H1 (cell line): ENCODE data around the gene CHRNA4. TPM values are rescaled to one million over a fixed set of nuclear protein-coding genes. Genes with fewer than 3 reads are reported as not detected.
A peak's percentile ranks its signal among the peaks of the same experiment; 100 is the strongest.

Source experiments
- CTCF ChIA-PET: fragments of 300-600 bp; sonication (Branson Sonifier 250); formaldehyde crosslinking; loops from one replicate; lab custom pipeline; 2021; ENCODE audit not compliant: partially characterized antibody; lab: Charles Lee
- POLR2A ChIA-PET: fragments of 300-600 bp; sonication (Branson Sonifier 250); formaldehyde crosslinking; loops from one replicate; lab custom pipeline; 2021; ENCODE audit warnings: inconsistent platforms; ENCODE audit not compliant: partially characterized antibody; lab: Charles Lee
- DNase-seq, 2 experiments: peaks; one replicate each; pipeline versions ENCODE4 v3.0.0 to v3.0.0-alpha.2; 2010 to 2022; ENCODE audit warnings: low spot score in 2 of 2, low read depth in 1 of 2, mixed read lengths in 1 of 2
- FAIRE-seq: peaks from 2 replicates; lab custom pipeline; 2011; peaks lifted over from hg19 to GRCh38; lab: Jason Lieb, UNC
- H2AFZ ChIP-seq: 2 replicates; pipeline ENCODE4 v1.8.1; 2012; ENCODE audit warnings: low read length, inconsistent platforms
- H2AK5ac ChIP-seq: 2 replicates; pipeline ENCODE4 v1.6.1; 2013; ENCODE audit warnings: low read depth, low read length
- H2BK120ac ChIP-seq: replicated peaks from 2 replicates; pipeline ENCODE3; 2013; ENCODE audit warnings: low read depth, low read length, inconsistent platforms
- H2BK12ac ChIP-seq: 2 replicates; pipeline ENCODE4 v1.6.1; 2013; ENCODE audit warnings: low read depth, low read length
- H2BK15ac ChIP-seq: 2 replicates; pipeline ENCODE4 v1.6.1; 2013; ENCODE audit warnings: low read length
- H2BK20ac ChIP-seq: 2 replicates; pipeline ENCODE4 v1.6.1; 2013; ENCODE audit warnings: low read length
- H2BK5ac ChIP-seq: 2 replicates; pipeline ENCODE4 v1.6.1; 2013; ENCODE audit warnings: low read depth, low read length
- H3K14ac ChIP-seq: 2 replicates; pipeline ENCODE4 v1.6.1; 2013; ENCODE audit warnings: inconsistent platforms; ENCODE audit not compliant: insufficient read length
- H3K18ac ChIP-seq: 2 replicates; pipeline ENCODE4 v1.6.1; 2013; ENCODE audit warnings: low read length; ENCODE audit errors: extremely low read depth
- H3K23ac ChIP-seq: 2 replicates; pipeline ENCODE4 v1.6.1; 2013; ENCODE audit warnings: inconsistent platforms; ENCODE audit not compliant: insufficient read length
- H3K23me2 ChIP-seq: 2 replicates; pipeline ENCODE4 v1.6.1; 2013; ENCODE audit warnings: low read depth, low read length
- H3K27ac ChIP-seq: 2 replicates; pipeline ENCODE4 v1.6.1; 2011; ENCODE audit warnings: low read depth, low read length, inconsistent platforms
- H3K27me3 ChIP-seq, 4 experiments: replicated peaks in 1 of 4; 1 replicate in 1 of 4; 2 replicates in 3 of 4; pipeline versions ENCODE4 v1.6.1 to v1.8.1; 2011 to 2013; ENCODE audit warnings: low read length in 3 of 4, mild to moderate bottlenecking in 3 of 4, inconsistent platforms in 2 of 4, mixed read lengths in 2 of 4, moderate library complexity in 1 of 4; ENCODE audit not compliant: control insufficient read depth in 3 of 4, insufficient read depth in 3 of 4; ENCODE audit errors: extremely low read depth in 1 of 4
- H3K36me3 ChIP-seq, 4 experiments: 2 replicates each; pipeline versions ENCODE4 v1.6.1 to v1.8.1; 2011 to 2013; ENCODE audit warnings: mild to moderate bottlenecking in 4 of 4, low read length in 3 of 4, moderate library complexity in 2 of 4, control low read depth in 1 of 4, inconsistent platforms in 1 of 4; ENCODE audit not compliant: insufficient read depth in 4 of 4, control insufficient read depth in 2 of 4
- H3K4ac ChIP-seq: replicated peaks from 2 replicates; pipeline ENCODE3; 2013; ENCODE audit warnings: low read length, low read depth, mixed read lengths, inconsistent platforms; ENCODE audit not compliant: insufficient read length
- H3K4me1 ChIP-seq, 4 experiments: replicated peaks in 1 of 4; 1 replicate in 1 of 4; 2 replicates in 3 of 4; pipeline versions ENCODE4 v1.6.1 to v1.8.1; 2011 to 2013; ENCODE audit warnings: low read length in 3 of 4, inconsistent platforms in 2 of 4, mixed read lengths in 1 of 4; ENCODE audit not compliant: insufficient read depth in 4 of 4, control insufficient read depth in 3 of 4
- H3K4me2 ChIP-seq, 2 experiments: 2 replicates each; pipeline versions ENCODE4 v1.6.1 to v1.8.1; 2011 to 2013; ENCODE audit warnings: low read depth in 2 of 2, low read length in 2 of 2, control low read depth in 1 of 2, inconsistent platforms in 1 of 2, mild to moderate bottlenecking in 1 of 2; ENCODE audit not compliant: insufficient read depth in 1 of 2
- H3K4me3 ChIP-seq, 4 experiments: fragments of 200-600, 300-600 bp in 1 of 4; sonication (generic), shearing (Covaris generic), sonication (Bioruptor Twin) in 1 of 4; 2 replicates each; pipeline versions ENCODE4 v1.5.1 to v1.8.1; 2011 to 2016; ENCODE audit warnings: low read length in 4 of 4, low read depth in 3 of 4, control low read depth in 2 of 4, inconsistent platforms in 2 of 4, mild to moderate bottlenecking in 2 of 4, mixed read lengths in 1 of 4, moderate library complexity in 1 of 4; ENCODE audit not compliant: insufficient read depth in 2 of 4; ENCODE audit errors: extremely low read depth in 1 of 4
- H3K56ac ChIP-seq: replicated peaks from 2 replicates; pipeline ENCODE3; 2013; ENCODE audit warnings: low read depth, mild to moderate bottlenecking, mixed read lengths, low read length, inconsistent platforms; ENCODE audit not compliant: insufficient read length
- H3K79me1 ChIP-seq: 2 replicates; pipeline ENCODE4 v1.6.1; 2013; ENCODE audit warnings: low read depth, low read length, control low read depth
- H3K79me2 ChIP-seq, 2 experiments: 2 replicates each; pipeline versions ENCODE4 v1.6.1 to v1.8.1; 2012 to 2013; ENCODE audit warnings: low read length in 2 of 2, mild to moderate bottlenecking in 2 of 2, inconsistent platforms in 1 of 2; ENCODE audit not compliant: insufficient read depth in 2 of 2, control insufficient read depth in 1 of 2
- H3K9ac ChIP-seq, 4 experiments: replicated peaks in 1 of 4; 1 replicate in 1 of 4; 2 replicates in 3 of 4; pipeline versions ENCODE4 v1.6.1 to v1.8.1; 2011 to 2013; ENCODE audit warnings: low read depth in 3 of 4, low read length in 3 of 4, control low read depth in 2 of 4, mild to moderate bottlenecking in 2 of 4, moderate library complexity in 2 of 4, inconsistent platforms in 1 of 4; ENCODE audit errors: extremely low read depth in 1 of 4
- H3K9me3 ChIP-seq, 2 experiments: 2 replicates each; pipeline versions ENCODE4 v1.6.1 to v1.8.1; 2012 to 2013; ENCODE audit warnings: mild to moderate bottlenecking in 2 of 2, moderate library complexity in 2 of 2, control low read depth in 1 of 2, inconsistent platforms in 1 of 2, low read depth in 1 of 2, low read length in 1 of 2, mixed read lengths in 1 of 2; ENCODE audit not compliant: insufficient read depth in 2 of 2
- H4K20me1 ChIP-seq, 2 experiments: replicated peaks in 1 of 2; 2 replicates each; pipeline versions ENCODE3 to v1.8.1; 2011 to 2013; ENCODE audit warnings: inconsistent platforms in 2 of 2, low read length in 2 of 2, mild to moderate bottlenecking in 1 of 2; ENCODE audit not compliant: insufficient read depth in 2 of 2, control insufficient read depth in 1 of 2
- H4K5ac ChIP-seq: 2 replicates; pipeline ENCODE4 v1.6.1; 2013; ENCODE audit warnings: low read length, low read depth, mixed read lengths, inconsistent platforms; ENCODE audit not compliant: insufficient read length
- H4K8ac ChIP-seq: 2 replicates; pipeline ENCODE4 v1.8.0; 2013; ENCODE audit warnings: mild to moderate bottlenecking, moderate library complexity, low read length, inconsistent platforms; ENCODE audit not compliant: insufficient read depth; ENCODE audit errors: extremely low read depth
- H4K91ac ChIP-seq: replicated peaks from 2 replicates; pipeline ENCODE3; 2013; ENCODE audit warnings: low read length, mixed read lengths, inconsistent platforms; ENCODE audit not compliant: insufficient read length
- CHD2 ChIP-seq: IDR thresholded peaks from 2 replicates; pipeline ENCODE4 v1.6.1; 2012; ENCODE audit warnings: low read length, improper control_type of control experiment
- RNF2 ChIP-seq: fragments of 200-900, 300-1000 bp; sonication (generic); IDR thresholded peaks from 2 replicates; pipeline ENCODE4 v1.7.1; 2016; ENCODE audit warnings: borderline replicate concordance, low read depth, mild to moderate bottlenecking, antibody characterized with exemption, low read length; ENCODE audit not compliant: poor library complexity, severe bottlenecking; ENCODE audit errors: missing control alignments
- SP2 ChIP-seq: IDR thresholded peaks from 2 replicates; pipeline ENCODE4 v1.6.1; 2012; ENCODE audit warnings: mild to moderate bottlenecking, low read length, inconsistent platforms
- SUZ12 ChIP-seq: fragments of 200-600 bp; sonication (generic); IDR thresholded peaks from 2 replicates; pipeline ENCODE4 v1.6.1; 2012; ENCODE audit warnings: mild to moderate bottlenecking, inconsistent platforms, low read length, moderate library complexity, mixed read lengths
- TAF1 ChIP-seq: IDR thresholded peaks from 2 replicates; pipeline ENCODE4 v1.6.1; 2011; ENCODE audit warnings: mild to moderate bottlenecking, low read depth, low read length
- WGBS, 2 experiments: shearing (Covaris generic) in 1 of 2; methylation state at CpG; one replicate each; pipeline versions ENCODE4 v1.1.6 to v1.1.7; 2013 to 2015; ENCODE audit warnings: low lambda C conversion rate in 2 of 2, mixed read lengths in 2 of 2, inconsistent platforms in 1 of 2, low coverage in 1 of 2, missing lambda C conversion rate in 1 of 2; ENCODE audit not compliant: insufficient replicate concordance in 2 of 2, insufficient coverage in 1 of 2, insufficient read length in 1 of 2; ENCODE audit errors: extremely low coverage in 1 of 2, missing lambda C conversion rate in 1 of 2; 5-methylcytosine and 5-hydroxymethylcytosine counted together
- polyA plus RNA-seq, 7 experiments: library from polyadenylated mRNA; depleted of rRNA in 3 of 7; stranded (reverse) in 5 of 7; unstranded in 2 of 7; fragments of >200 nt in 5 of 7; fragments of 200-250 nt in 2 of 7; gene quantifications; 1 replicate in 5 of 7; 2 replicates in 1 of 7; 4 replicates in 1 of 7; pipeline versions ENCODE4 v1.2.1 to v1.2.3, GENCODE V29; 2011 to 2013; ENCODE audit warnings: missing spikeins in 2 of 7, mixed read lengths in 2 of 7
- total RNA-seq: library from RNA; stranded (reverse); fragmentation: NEBNext Ultra II Directional; extraction: Animal tissue kit (Norgen Biotek cat#: 25700); gene quantifications from 2 replicates; pipeline ENCODE4 v1.2.1, GENCODE V29; 2021

Gene CHRNA4
- total and polyA plus RNA-seq, 2 of the 8 experiments (the other 6 are each of a cell fraction or from before 2014, with no cell fraction given) = 4.3 to 5.7 TPM

- FAIRE-seq (no peak), DNase-seq (no peak)
- H4K91ac ChIP-seq = no peak overlapping the region
- H2BK20ac ChIP-seq = no peak overlapping the region
- no peak overlapping the region for H2BK12ac ChIP-seq
- no peaks in the 10 kb centered on the region; a peak in 2 of 7 replicates for H3K4me1 ChIP-seq
- H3K14ac ChIP-seq = no peak overlapping the region
- ChIA-PET POLR2A (interaction anchor here (1.4 to 1.9 kb wide), 4 partner anchors 15 to 210 kb away, joined by 3 to 10 read pairs (median 4); partner anchors contain the start of gene PPDPF), CTCF (interaction anchor here (0.8 to 6.5 kb wide), 37 partner anchors 9 to 218 kb away, joined by 3 to 230 read pairs (median 6); partner anchors contain the start of genes CHRNA4 and COL20A1)
- H3K9me3 ChIP-seq = no peaks in the 10 kb centered on the region
- no peak overlapping the region for H2BK15ac ChIP-seq
- no peak overlapping the region for H3K18ac ChIP-seq
- H4K20me1 ChIP-seq = no peaks in the 10 kb centered on the region
- WGBS, 2 experiments = 97% methylated on average over 15 of the region's 20 CpGs; no CpG with 5 or more reads in 1 of the 2 experiments
- no peaks in the 10 kb centered on the region for H3K27me3 ChIP-seq
- no peak overlapping the region for H3K4me2 ChIP-seq
- no peak overlapping the region for H2BK120ac ChIP-seq
- no peak overlapping the region for H3K4ac ChIP-seq
- H4K5ac ChIP-seq = no peak overlapping the region
- H3K79me2 ChIP-seq = no peaks in the 10 kb centered on the region
- no peak overlapping the region for H3K27ac ChIP-seq
- no peak overlapping the region for H2AFZ ChIP-seq
- no peak overlapping the region for H2AK5ac ChIP-seq
- no peaks in the 10 kb centered on the region for H3K23me2 ChIP-seq
- no peaks in the 10 kb centered on the region for H3K79me1 ChIP-seq
- no peak for TF ChIP-seq SP2
- no peak for TF ChIP-seq CHD2
- TF ChIP-seq SUZ12 = no peak
- no peak for TF ChIP-seq RNF2
- no peak for TF ChIP-seq TAF1
- H2BK5ac ChIP-seq = no peak overlapping the region
- no peak overlapping the region for H3K9ac ChIP-seq
- H4K8ac ChIP-seq = peak overlapping the region; percentile 2; the same call in 1 of the 2 replicates
- no peak overlapping the region for H3K23ac ChIP-seq
- H3K36me3 ChIP-seq = no peaks in the 10 kb centered on the region; a peak in 1 of 8 replicates
- no peak overlapping the region for H3K56ac ChIP-seq
- H3K4me3 ChIP-seq = no peak overlapping the region
Measured at GRCh38 chr20:63310265-63310991, 50.7 kb downstream of the CHRNA4 start.
